ENCODE measurements around the gene MSANTD3. TPM values are rescaled to one million over a fixed set of nuclear protein-coding genes. Genes with fewer than 3 reads are reported as not detected.

Gene MSANTD3
- total and polyA plus RNA-seq, 2 of the 13 experiments (the other 11 are each of a cell fraction or from before 2014, with no cell fraction given): 10.1 to 19.2 TPM

DNA sequence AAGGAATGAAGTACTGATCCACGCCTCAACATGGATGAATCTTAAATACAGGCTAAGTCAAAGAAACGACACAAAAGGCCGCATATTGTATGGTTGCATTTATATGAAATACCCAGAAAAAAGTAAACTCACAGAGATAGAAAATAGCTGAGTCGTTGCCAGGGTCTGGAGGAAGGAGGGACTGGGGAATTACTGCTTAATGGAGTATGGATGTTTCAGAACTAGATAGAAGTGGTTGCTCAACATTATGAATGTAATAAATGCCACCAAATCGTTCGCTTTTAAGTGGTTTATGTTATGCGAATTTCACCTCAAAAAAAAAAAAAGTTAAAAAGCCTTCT lies 784 bp upstream of the MSANTD3 start (continued):
- TF ChIP-seq RXRA (CRISPR knock-in tag; IDR thresholded peaks at IDR 0.05) (no peak), SNAPC4 (CRISPR knock-in tag; IDR thresholded peaks at IDR 0.05) (0 out of 2 replicates have a peak, but pooled peaks have one; percentile 15), MLXIP (CRISPR knock-in tag; IDR thresholded peaks at IDR 0.05; ENCODE audit: borderline replicate concordance) (no peak), MXD4 (CRISPR knock-in tag; IDR thresholded peaks at IDR 0.05) (no peak)
- TF ChIP-seq, protein P1, sequence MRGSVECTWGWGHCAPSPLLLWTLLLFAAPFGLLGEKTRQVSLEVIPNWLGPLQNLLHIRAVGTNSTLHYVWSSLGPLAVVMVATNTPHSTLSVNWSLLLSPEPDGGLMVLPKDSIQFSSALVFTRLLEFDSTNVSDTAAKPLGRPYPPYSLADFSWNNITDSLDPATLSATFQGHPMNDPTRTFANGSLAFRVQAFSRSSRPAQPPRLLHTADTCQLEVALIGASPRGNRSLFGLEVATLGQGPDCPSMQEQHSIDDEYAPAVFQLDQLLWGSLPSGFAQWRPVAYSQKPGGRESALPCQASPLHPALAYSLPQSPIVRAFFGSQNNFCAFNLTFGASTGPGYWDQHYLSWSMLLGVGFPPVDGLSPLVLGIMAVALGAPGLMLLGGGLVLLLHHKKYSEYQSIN (CRISPR knock-in tag; IDR thresholded peaks at IDR 0.05; ENCODE audit: borderline replicate concordance): no peak
